Measurements from ENCODE around the gene TANC1. TPM values are rescaled to one million over a fixed set of nuclear protein-coding genes. Genes with fewer than 3 reads are reported as not detected.

The TANC1 gene
- total RNA-seq, 2 donors from 2014 or later: 2.9 to 9.5 TPM

DNA sequence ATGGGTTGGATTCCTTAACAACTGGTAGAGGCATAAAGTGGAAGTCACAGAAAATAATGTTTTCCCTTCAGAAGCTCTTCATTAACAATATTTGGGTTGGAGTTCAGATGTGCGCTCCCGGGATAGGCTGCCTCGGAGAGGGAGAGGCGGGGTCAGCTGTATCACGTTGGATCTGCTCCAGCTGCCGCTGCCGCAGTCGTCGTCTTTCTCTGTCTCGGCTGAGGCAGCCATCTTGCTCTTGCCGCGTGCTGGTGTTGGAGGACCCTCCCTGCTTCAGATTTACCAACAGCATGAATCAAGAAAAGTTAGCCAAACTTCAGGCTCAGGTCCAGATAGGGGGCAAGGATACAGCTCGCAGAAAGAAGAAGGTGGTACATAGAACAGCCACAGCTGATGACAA, 35.1 kb downstream of the TANC1 start:
- no peak for DNase-seq
- H3K36me3 ChIP-seq (ENCODE audit: control insufficient read depth, insufficient read depth, low read length): peaks cover 77% of the 10 kb centered on the region
- H3K4me3 ChIP-seq (ENCODE audit: low read length): no peak overlapping the region
- H3K4me1 ChIP-seq (ENCODE audit: control insufficient read depth, insufficient read depth, low read length): peaks cover 11% of the 10 kb centered on the region
- H3K27me3 ChIP-seq (ENCODE audit: control insufficient read depth, insufficient read depth, low read length, poor library complexity, severe bottlenecking): no peaks in the 10 kb centered on the region
- peaks cover 61% of the 10 kb centered on the region for H3K9me3 ChIP-seq (ENCODE audit: control insufficient read depth, low read length)
- H3K27ac ChIP-seq (ENCODE audit: low read depth, low read length): no peak overlapping the region
- H3K27ac Mint-ChIP-seq: no peak overlapping the region
- no peak overlapping the region for H3K9ac ChIP-seq (ENCODE audit: extremely low read depth, low read length, poor library complexity, severe bottlenecking)
- H3K4me3 Mint-ChIP-seq: no peak overlapping the region
- peaks cover 14% of the 10 kb centered on the region for H3K4me1 Mint-ChIP-seq
- 94 to 95% methylated on average over 12 to 13 of the region's 13 CpGs for WGBS, 2 experiments (ENCODE audit: insufficient coverage in 1 of 2, insufficient read length in 1 of 2)
- no peak for TF ChIP-seq CTCF (conservative IDR thresholded peaks at IDR 0.05)
- no peaks in the 10 kb centered on the region for H3K27me3 Mint-ChIP-seq (ENCODE audit: insufficient read depth)
- H3K36me3 Mint-ChIP-seq (ENCODE audit: low read depth): peaks cover 30% of the 10 kb centered on the region
- peaks cover 32% of the 10 kb centered on the region for H3K9me3 Mint-ChIP-seq

DNA sequence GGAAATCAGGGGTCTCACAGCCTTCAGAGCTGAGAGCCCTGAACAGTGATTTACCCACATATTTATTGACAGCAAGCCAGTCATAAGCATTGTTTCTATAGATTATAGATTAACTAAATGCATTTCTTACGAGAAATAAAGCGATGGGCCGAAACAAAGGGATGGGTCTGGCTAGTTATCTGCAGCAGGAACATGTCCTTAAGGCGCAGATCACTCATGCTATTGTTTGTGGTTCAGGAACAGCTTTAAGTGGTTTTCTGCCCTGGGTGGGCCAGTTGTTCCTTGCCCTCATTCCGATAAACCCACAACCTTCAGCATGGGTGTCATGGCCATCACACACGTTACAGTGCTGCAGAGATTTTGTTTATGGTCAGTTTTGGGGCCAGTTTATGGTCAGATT, 36.4 kb downstream of the TANC1 start:
- Mint-ChIP-seq H3K4me1 (peaks cover 7% of the 10 kb centered on the region), H3K36me3 (ENCODE audit: low read depth) (peaks cover 30% of the 10 kb centered on the region), H3K27me3 (ENCODE audit: insufficient read depth) (no peaks in the 10 kb centered on the region), H3K27ac (no peak overlapping the region), H3K4me3 (no peak overlapping the region), H3K9me3 (peaks cover 32% of the 10 kb centered on the region)
- Histone ChIP-seq H3K4me1 (ENCODE audit: control insufficient read depth, insufficient read depth, low read length) (peaks cover 6% of the 10 kb centered on the region), H3K9ac (ENCODE audit: extremely low read depth, low read length, poor library complexity, severe bottlenecking) (no peak overlapping the region), H3K4me3 (ENCODE audit: low read length) (peak overlapping the region; percentile 67), H3K27me3 (ENCODE audit: control insufficient read depth, insufficient read depth, low read length, poor library complexity, severe bottlenecking) (no peaks in the 10 kb centered on the region), H3K9me3 (ENCODE audit: control insufficient read depth, low read length) (peaks cover 68% of the 10 kb centered on the region), H3K27ac (ENCODE audit: low read depth, low read length) (no peak overlapping the region), H3K36me3 (ENCODE audit: control insufficient read depth, insufficient read depth, low read length) (peaks cover 82% of the 10 kb centered on the region)
- TF ChIP-seq CTCF (conservative IDR thresholded peaks at IDR 0.05): no peak
- 94 to 100% methylated on average over 1 to 6 of the region's 6 CpGs for WGBS, 2 experiments (ENCODE audit: insufficient coverage in 1 of 2, insufficient read length in 1 of 2)
- no peak for DNase-seq

DNA sequence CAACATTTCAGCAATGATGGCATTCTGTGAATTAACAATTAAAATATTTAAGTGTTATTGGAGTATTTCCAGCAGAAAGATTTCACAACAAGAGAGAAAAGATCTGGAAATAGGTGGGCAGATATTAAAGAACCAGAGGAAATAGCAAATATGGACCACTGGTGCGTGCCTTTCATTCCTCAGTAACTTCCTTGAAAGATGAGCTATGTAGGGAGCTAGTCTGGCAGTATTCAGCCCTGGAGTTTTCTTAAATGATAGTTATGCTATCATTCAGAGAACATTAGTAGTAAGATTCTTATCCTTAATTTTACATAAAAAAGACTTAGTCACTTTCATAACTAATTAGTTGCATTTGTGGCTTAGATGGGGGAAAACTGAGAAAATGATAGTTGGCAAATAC, 41.5 kb downstream of the TANC1 start:
- H3K9me3 Mint-ChIP-seq: peaks cover 27% of the 10 kb centered on the region
- Histone ChIP-seq H3K27ac (ENCODE audit: low read depth, low read length) (no peak overlapping the region), H3K9ac (ENCODE audit: extremely low read depth, low read length, poor library complexity, severe bottlenecking) (no peak overlapping the region), H3K9me3 (ENCODE audit: control insufficient read depth, low read length) (peaks cover 76% of the 10 kb centered on the region), H3K27me3 (ENCODE audit: control insufficient read depth, insufficient read depth, low read length, poor library complexity, severe bottlenecking) (no peaks in the 10 kb centered on the region), H3K36me3 (ENCODE audit: control insufficient read depth, insufficient read depth, low read length) (peaks cover 83% of the 10 kb centered on the region), H3K4me1 (ENCODE audit: control insufficient read depth, insufficient read depth, low read length) (no peaks in the 10 kb centered on the region), H3K4me3 (ENCODE audit: low read length) (peak overlapping the region; percentile 3)
- H3K36me3 Mint-ChIP-seq (ENCODE audit: low read depth): peaks cover 26% of the 10 kb centered on the region
- no peaks in the 10 kb centered on the region for H3K27me3 Mint-ChIP-seq (ENCODE audit: insufficient read depth)
- no peak for TF ChIP-seq CTCF (conservative IDR thresholded peaks at IDR 0.05)
- H3K4me1 Mint-ChIP-seq: peaks cover 11% of the 10 kb centered on the region
- no peak for DNase-seq
- H3K27ac Mint-ChIP-seq: no peak overlapping the region
- no peak overlapping the region for H3K4me3 Mint-ChIP-seq
- 88 to 89% methylated on average over 1 of the region's 1 CpG for WGBS, 2 experiments (ENCODE audit: insufficient coverage in 1 of 2, insufficient read length in 1 of 2)
